K562 (cell line): ENCODE measurements around the gene QRFP. TPM values are rescaled to one million over a fixed set of nuclear protein-coding genes. Genes with fewer than 3 reads are reported as not detected.
"Not testable (repeated sequence)": the region's sequence is repeated elsewhere in the genome, so short reads cannot be mapped to it uniquely, and the experiment has no call there.

ENCODE experiments used
- ATAC-seq: fragments of 200-7000 bp; cut with Tn5 transposase; 3 replicates; pipeline ENCODE4 v1.9.1; 2020; ENCODE audit warnings: moderate library complexity
- BruUV-seq: library from RNA; stranded (reverse); fragments of 400-500 nt; replicated peaks from 2 replicates; lab custom pipeline; 2021; lab: Mats Ljungman, UMichigan
- CTCF ChIA-PET: fragments of 300-600 bp; formaldehyde crosslinking; extraction: SDS; loops from one replicate; lab custom pipeline; 2021; ENCODE audit warnings: low intra/inter-chr PET ratio; lab: Yijun Ruan, JAX
- POLR2A ChIA-PET: fragments of 300-600, 350-650 bp; sonication (Branson Sonifier 250); formaldehyde crosslinking; extraction: SDS; loops from one replicate; lab custom pipeline; 2021; ENCODE audit warnings: antibody characterized with exemption, inconsistent platforms; lab: Yijun Ruan, JAX
- DNase-seq, 4 experiments: peaks; one replicate each; pipeline versions ENCODE4 v3.0.0 to v3.0.0-alpha.2; 2011 to 2018; ENCODE audit warnings: low spot score in 3 of 4, mixed read lengths in 3 of 4; ENCODE audit errors: extremely low read depth in 1 of 4
- FAIRE-seq: peaks from 2 replicates; lab custom pipeline; 2011; peaks lifted over from hg19 to GRCh38; lab: Jason Lieb, UNC
- H2AFZ ChIP-seq: 2 replicates; pipeline ENCODE4 v1.6.0; 2011; ENCODE audit warnings: low read depth, low read length, control low read depth, inconsistent platforms
- H3K27ac ChIP-seq: fragments of 200-600 bp; 3 replicates; pipeline ENCODE4 v1.8.0; 2011; ENCODE audit warnings: low read depth, mild to moderate bottlenecking, control low read depth, inconsistent platforms, low read length, moderate library complexity, mixed read lengths; ENCODE audit errors: extremely low read depth
- H3K27me3 ChIP-seq, 2 experiments: fragments of 300-600 bp in 1 of 2; 2 replicates in 1 of 2; 3 replicates in 1 of 2; pipeline versions ENCODE4 v1.6.0 to v1.8.0; 2011; ENCODE audit warnings: inconsistent platforms in 2 of 2, low read length in 2 of 2, mild to moderate bottlenecking in 1 of 2, mixed read lengths in 1 of 2, moderate library complexity in 1 of 2; ENCODE audit not compliant: control insufficient read depth in 2 of 2, insufficient read depth in 2 of 2
- H3K36me3 ChIP-seq: fragments of 300-600 bp; 3 replicates; pipeline ENCODE4 v1.8.0; 2011; ENCODE audit warnings: mild to moderate bottlenecking, low read length, inconsistent platforms; ENCODE audit not compliant: control insufficient read depth, insufficient read depth
- H3K4me1 ChIP-seq, 2 experiments: fragments of 200-600 bp in 1 of 2; replicated peaks in 1 of 2; 2 replicates in 1 of 2; 3 replicates in 1 of 2; pipeline versions ENCODE4 v1.5.1 to v1.8.0; 2011; ENCODE audit warnings: inconsistent platforms in 2 of 2, low read length in 2 of 2, mild to moderate bottlenecking in 1 of 2, mixed read lengths in 1 of 2, moderate library complexity in 1 of 2; ENCODE audit not compliant: control insufficient read depth in 2 of 2, insufficient read depth in 2 of 2
- H3K4me2 ChIP-seq: 2 replicates; pipeline ENCODE4 v1.6.1; 2011; ENCODE audit warnings: low read length, control low read depth, inconsistent platforms, mixed read lengths; ENCODE audit not compliant: insufficient read depth
- H3K4me3 ChIP-seq: fragments of 200-600 bp; sonication (generic), shearing (Covaris generic); 2 replicates; pipeline ENCODE4 v1.5.1; 2016; ENCODE audit warnings: control low read depth, inconsistent platforms
- H3K79me2 ChIP-seq: fragments of 200-600 bp; 3 replicates; pipeline ENCODE4 v1.8.0; 2011; ENCODE audit warnings: low read length, inconsistent platforms; ENCODE audit not compliant: control insufficient read depth, insufficient read depth
- H3K9ac ChIP-seq, 2 experiments: 2 replicates each; pipeline versions ENCODE4 v1.6.0 to v1.6.1; 2011; ENCODE audit warnings: low read depth in 2 of 2, low read length in 2 of 2, control low read depth in 1 of 2, inconsistent platforms in 1 of 2, mild to moderate bottlenecking in 1 of 2, mixed read lengths in 1 of 2; ENCODE audit not compliant: insufficient read depth in 1 of 2
- H3K9me1 ChIP-seq: one replicate; pipeline ENCODE4 v1.6.0; 2011; ENCODE audit warnings: inconsistent platforms, mild to moderate bottlenecking, low read length, moderate library complexity; ENCODE audit not compliant: control insufficient read depth, insufficient read depth
- H3K9me3 ChIP-seq: replicated peaks from 2 replicates; pipeline ENCODE4 v1.5.1; 2011; ENCODE audit warnings: low read depth, low read length, inconsistent platforms; ENCODE audit not compliant: control insufficient read depth, insufficient read depth
- H4K20me1 ChIP-seq: replicated peaks from 2 replicates; pipeline ENCODE4 v1.6.1; 2011; ENCODE audit warnings: low read length, inconsistent platforms, mixed read lengths; ENCODE audit not compliant: control insufficient read depth, insufficient read depth
- STAT6 ChIP-seq: sonication (generic); formaldehyde crosslinking; IDR thresholded peaks from 2 replicates; pipeline ENCODE4 v1.8.1; 2023; ENCODE audit warnings: mild to moderate bottlenecking, missing genetic modification reagents
- WGBS: fragments of 100-300 bp; shearing (Covaris generic); methylation state at CpG from one replicate; pipeline ENCODE4 v1.1.6; 2016; ENCODE audit warnings: low coverage, mixed read lengths; ENCODE audit not compliant: insufficient coverage; ENCODE audit errors: missing lambda C conversion rate; 5-methylcytosine and 5-hydroxymethylcytosine counted together
- in situ Hi-C: fragments of 300-500 bp; cut with MboI; formaldehyde crosslinking; loops from 4 replicates; pipeline ENCODE4 v1.15.0; 2018; ENCODE audit warnings: inconsistent platforms, mixed read lengths
- intact Hi-C: fragments of 100-400 bp; cut with micrococcal nuclease; formaldehyde crosslinking; loops from 2 replicates; pipeline ENCODE4 v1.14.2; 2022
- polyA plus RNA-seq, 8 experiments: library from polyadenylated mRNA; depleted of rRNA in 4 of 8; stranded (reverse) in 5 of 8; unstranded in 3 of 8; fragments of >200 nt; fragmentation: Nextera tagmentation in 2 of 8; fragmentation: Illumina TruSeq in 1 of 8; extraction: Ambion mirVana in 2 of 8; extraction: Trizol in 1 of 8; gene quantifications; 2 replicates each; pipeline versions ENCODE4 v1.2.1 to v1.2.3, GENCODE V29; 2011 to 2014; ENCODE audit warnings: inconsistent platforms in 1 of 8, missing spikeins in 1 of 8
- total RNA-seq, 7 experiments: library from RNA; depleted of rRNA in 6 of 7; stranded (reverse); fragments of >200 nt in 6 of 7; fragmentation: Illumina TruSeq in 2 of 7; extraction: Trizol in 2 of 7; gene quantifications; 2 replicates each; pipeline versions ENCODE4 v1.2.1 to v1.2.3, GENCODE V29; 2011 to 2021; ENCODE audit warnings: low replicate concordance in 1 of 7

The QRFP gene
- total and polyA plus RNA-seq, 9 of the 15 experiments (the other 6 are each of a cell fraction or from before 2014, with no cell fraction given): not detected

GRCh38 chr9:130910670-130911069 is 14.1 kb upstream of the QRFP start:
- CTCF ChIA-PET, BruUV-seq, H2AFZ ChIP-seq, in situ Hi-C loops, H3K36me3 ChIP-seq, H3K79me2 ChIP-seq, ATAC-seq, H3K4me2 ChIP-seq, H3K4me3 ChIP-seq, H3K27ac ChIP-seq, DNase-seq, H3K9me3 ChIP-seq, intact Hi-C loops, H3K9ac ChIP-seq, FAIRE-seq: not testable (repeated sequence)
- Histone ChIP-seq H3K27me3 (peaks cover 83 to 87% of the 10 kb centered on the region in 2 experiments), H4K20me1 (peaks cover 67% of the 10 kb centered on the region), H3K4me1 (peaks cover 0 to 53% of the 10 kb centered on the region in 2 experiments; a peak in 2 of 5 replicates), H3K9me1 (peaks cover 18% of the 10 kb centered on the region)
- POLR2A ChIA-PET: interaction anchor here (0.6 to 25.7 kb wide), 8 partner anchors 8 to 136 kb away, joined by 3 to 582 read pairs (median 4); partner anchors contain the start of gene QRFP
- 0 out of 2 replicates have a peak, but pooled peaks have one; percentile 6 for TF ChIP-seq STAT6 (CRISPR knock-in tag)
- 2% methylated on average over 1 of the region's 1 CpG for WGBS

- ATAC-seq, DNase-seq, in situ Hi-C loops, H3K9me3 ChIP-seq, H3K27ac ChIP-seq, intact Hi-C loops, H2AFZ ChIP-seq, FAIRE-seq, H3K4me2 ChIP-seq, BruUV-seq, H3K36me3 ChIP-seq, H3K4me3 ChIP-seq, H3K9ac ChIP-seq, H3K79me2 ChIP-seq: not testable (repeated sequence)
- WGBS: 33% methylated on average over 27 of the region's 27 CpGs
- H3K27me3 ChIP-seq: peaks cover 84 to 87% of the 10 kb centered on the region in 2 experiments
- peaks cover 0 to 53% of the 10 kb centered on the region in 2 experiments; a peak in 2 of 5 replicates for H3K4me1 ChIP-seq
- H3K9me1 ChIP-seq: peaks cover 18% of the 10 kb centered on the region
- ChIA-PET POLR2A (interaction anchor here (0.7 to 25.7 kb wide), 5 partner anchors 10 to 125 kb away, joined by 3 to 582 read pairs (median 21); partner anchors contain the start of gene QRFP), CTCF (interaction anchor here (1.0 kb wide), 1 partner anchor 44 kb away, joined by 4 read pairs; no protein-coding TSS in a partner anchor)
- H4K20me1 ChIP-seq: peaks cover 69% of the 10 kb centered on the region
Measured at GRCh38 chr9:130910041-130910440, 13.4 kb upstream of the QRFP start.
